ENCODE data around the gene SFXN3. TPM values are rescaled to one million over a fixed set of nuclear protein-coding genes. Genes with fewer than 3 reads are reported as not detected.

SFXN3 gene
- total and polyA plus RNA-seq, 2 experiments from 2014 or later: 0.68 to 3.8 TPM

DNA sequence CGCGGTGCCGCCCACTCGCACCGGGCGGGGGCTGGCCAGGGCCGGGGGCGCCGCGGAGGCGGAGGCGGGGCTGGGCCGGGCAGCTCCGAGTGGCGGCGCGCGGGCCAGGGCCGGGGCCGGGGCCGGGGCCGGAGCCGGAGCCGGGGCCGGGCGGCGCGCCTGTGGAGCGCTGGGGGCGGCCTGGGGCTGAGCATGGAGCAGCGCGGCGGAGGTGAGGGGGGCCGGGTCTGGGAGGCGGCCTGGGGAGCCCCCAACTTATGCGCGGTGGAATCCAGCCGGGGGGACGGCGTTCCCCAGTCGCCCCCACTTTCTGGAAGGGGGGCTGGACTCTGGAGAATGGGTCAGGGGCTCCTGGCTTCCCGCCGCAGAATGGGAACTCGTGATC lies 31.3 kb upstream of the SFXN3 start, which contains the start of gene LZTS2:
Gene LZTS2 (plus strand): TSS at position 67 of the 385 bp plus-strand sequence. CDS start 2,731 bp downstream, outside the sequence.
- DNase-seq (ENCODE audit: low spot score) (peak; percentile 43), ATAC-seq (peak; percentile 0; the same call in 2 of the 3 replicates)
- Histone ChIP-seq H3F3A (replicated peaks; ENCODE audit: low read depth) (peaks cover 25% of the 10 kb centered on the region), H3K4me1 (ENCODE audit: insufficient read depth) (peaks cover 33% of the 10 kb centered on the region), H3K27me3 (ENCODE audit: insufficient read depth) (no peaks in the 10 kb centered on the region), H3K4me3 (peak within 1 kb of the TSS; percentile 90), H3K9me2 (ENCODE audit: insufficient read depth) (no peaks in the 10 kb centered on the region), H3K36me3 (ENCODE audit: insufficient read depth) (peaks cover 1% of the 10 kb centered on the region; the same call in 1 of the 2 replicates), H3K27ac (ENCODE audit: low read depth) (peak within 1 kb of the TSS; percentile 95), H2AFZ (peak within 1 kb of the TSS; percentile 56), H3K79me2 (replicated peaks; ENCODE audit: insufficient read depth) (peaks cover 22% of the 10 kb centered on the region), H4K20me1 (replicated peaks; ENCODE audit: insufficient read depth) (0 out of 2 replicates have a peak, but pooled peaks cover 2% of the 10 kb centered on the region), H3K4me2 (peak within 1 kb of the TSS; percentile 97)
- Mint-ChIP-seq H3K9me3 (no peaks in the 10 kb centered on the region; the same call in 2 of the 3 replicates), H3K4me3 (peak within 1 kb of the TSS; percentile 96), H3K4me1 (peaks cover 33% of the 10 kb centered on the region), H3K36me3 (ENCODE audit: low read depth) (peaks cover 25% of the 10 kb centered on the region), H3K27ac (peak within 1 kb of the TSS; percentile 92), H3K27me3 (ENCODE audit: insufficient read depth, low read depth, poor library complexity) (peaks cover 25% of the 10 kb centered on the region)
- TF ChIP-seq EZH2phosphoT487 (IDR thresholded peaks at IDR 0.05; ENCODE audit: unreplicated experiment): no peak
- TF ChIP-seq, protein P1, sequence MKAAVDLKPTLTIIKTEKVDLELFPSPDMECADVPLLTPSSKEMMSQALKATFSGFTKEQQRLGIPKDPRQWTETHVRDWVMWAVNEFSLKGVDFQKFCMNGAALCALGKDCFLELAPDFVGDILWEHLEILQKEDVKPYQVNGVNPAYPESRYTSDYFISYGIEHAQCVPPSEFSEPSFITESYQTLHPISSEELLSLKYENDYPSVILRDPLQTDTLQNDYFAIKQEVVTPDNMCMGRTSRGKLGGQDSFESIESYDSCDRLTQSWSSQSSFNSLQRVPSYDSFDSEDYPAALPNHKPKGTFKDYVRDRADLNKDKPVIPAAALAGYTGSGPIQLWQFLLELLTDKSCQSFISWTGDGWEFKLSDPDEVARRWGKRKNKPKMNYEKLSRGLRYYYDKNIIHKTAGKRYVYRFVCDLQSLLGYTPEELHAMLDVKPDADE (IDR thresholded peaks at IDR 0.05): no peak
- TF ChIP-seq EZH2 (IDR thresholded peaks at IDR 0.05; ENCODE audit: low read depth, unreplicated experiment): no peak

DNA sequence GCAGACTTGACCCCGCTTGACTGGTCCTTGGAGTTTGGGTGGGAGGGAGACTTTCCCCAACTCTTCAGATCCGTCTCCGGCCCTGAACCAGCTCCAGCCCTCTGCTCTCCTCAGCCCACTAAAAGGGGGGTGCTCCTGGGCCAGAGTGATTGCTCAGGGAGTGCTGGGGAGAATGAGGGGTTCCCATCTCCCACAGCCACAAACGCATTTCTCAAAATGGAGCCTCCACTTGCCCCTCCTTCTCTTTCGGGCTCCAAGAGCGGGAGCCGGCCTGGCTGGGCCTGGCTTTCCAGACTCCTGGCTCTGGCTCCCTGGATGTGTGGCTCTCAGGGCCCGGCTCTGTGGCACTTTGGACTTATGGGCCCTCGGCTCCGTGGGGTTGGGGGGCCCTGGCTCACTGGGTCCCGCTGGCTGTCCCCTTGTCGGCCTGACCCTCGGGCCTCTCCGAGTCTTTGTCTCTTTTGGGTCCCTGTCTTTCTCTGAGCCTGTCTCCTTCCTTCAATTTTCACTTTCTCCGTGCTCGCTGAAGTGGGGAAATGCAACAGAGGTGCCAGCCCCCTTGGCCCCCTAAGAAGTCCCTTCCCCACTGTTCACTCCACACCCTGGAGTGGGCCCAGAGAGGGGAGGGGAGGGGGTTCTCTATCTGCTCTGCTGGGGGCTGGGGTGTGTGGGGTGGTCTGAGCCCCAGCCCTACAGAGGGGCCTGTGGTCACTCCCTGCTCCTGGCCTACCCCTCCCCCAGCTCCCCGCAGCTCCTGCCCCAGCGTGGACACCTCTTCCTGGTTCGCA lies 30.7 kb upstream of the SFXN3 start:
- Histone ChIP-seq H3K4me2 (peak overlapping the region; percentile 92), H3K4me1 (ENCODE audit: insufficient read depth) (peaks cover 30% of the 10 kb centered on the region), H3K4me3 (peak overlapping the region; percentile 90), H3K27ac (ENCODE audit: low read depth) (peak overlapping the region; percentile 59; the same call in 1 of the 2 replicates), H3K9me2 (ENCODE audit: insufficient read depth) (no peaks in the 10 kb centered on the region), H4K20me1 (replicated peaks; ENCODE audit: insufficient read depth) (0 out of 2 replicates have a peak, but pooled peaks cover 7% of the 10 kb centered on the region), H3F3A (replicated peaks; ENCODE audit: low read depth) (peaks cover 25% of the 10 kb centered on the region), H3K79me2 (replicated peaks; ENCODE audit: insufficient read depth) (peaks cover 22% of the 10 kb centered on the region), H3K27me3 (ENCODE audit: insufficient read depth) (no peaks in the 10 kb centered on the region), H3K36me3 (ENCODE audit: insufficient read depth) (no peaks in the 10 kb centered on the region; the same call in 1 of the 2 replicates), H2AFZ (peak overlapping the region; percentile 56)
- Mint-ChIP-seq H3K9me3 (no peaks in the 10 kb centered on the region; the same call in 2 of the 3 replicates), H3K27ac (peak overlapping the region; percentile 92), H3K4me3 (peak overlapping the region; percentile 96), H3K27me3 (ENCODE audit: insufficient read depth, low read depth, poor library complexity) (peaks cover 25% of the 10 kb centered on the region), H3K36me3 (ENCODE audit: low read depth) (peaks cover 28% of the 10 kb centered on the region), H3K4me1 (peaks cover 27% of the 10 kb centered on the region)
- DNase-seq (ENCODE audit: low spot score) (peak; percentile 62), ATAC-seq (no peak)
- TF ChIP-seq ZNF114 (CRISPR knock-in tag; IDR thresholded peaks at IDR 0.05) (no peak), ZNF331 (CRISPR knock-in tag; IDR thresholded peaks at IDR 0.05; ENCODE audit: low read depth) (no peak), NANOG (IDR thresholded peaks at IDR 0.05; ENCODE audit: borderline replicate concordance) (no peak), EZH2 (IDR thresholded peaks at IDR 0.05; ENCODE audit: low read depth, unreplicated experiment) (no peak), POLR2AphosphoS5 (IDR thresholded peaks at IDR 0.05; ENCODE audit: low read depth) (no peak), STAT1 (IDR thresholded peaks at IDR 0.05; ENCODE audit: unreplicated experiment) (no peak), JUNB (IDR thresholded peaks at IDR 0.05; ENCODE audit: unreplicated experiment) (no peak)
- TF ChIP-seq, protein P2, sequence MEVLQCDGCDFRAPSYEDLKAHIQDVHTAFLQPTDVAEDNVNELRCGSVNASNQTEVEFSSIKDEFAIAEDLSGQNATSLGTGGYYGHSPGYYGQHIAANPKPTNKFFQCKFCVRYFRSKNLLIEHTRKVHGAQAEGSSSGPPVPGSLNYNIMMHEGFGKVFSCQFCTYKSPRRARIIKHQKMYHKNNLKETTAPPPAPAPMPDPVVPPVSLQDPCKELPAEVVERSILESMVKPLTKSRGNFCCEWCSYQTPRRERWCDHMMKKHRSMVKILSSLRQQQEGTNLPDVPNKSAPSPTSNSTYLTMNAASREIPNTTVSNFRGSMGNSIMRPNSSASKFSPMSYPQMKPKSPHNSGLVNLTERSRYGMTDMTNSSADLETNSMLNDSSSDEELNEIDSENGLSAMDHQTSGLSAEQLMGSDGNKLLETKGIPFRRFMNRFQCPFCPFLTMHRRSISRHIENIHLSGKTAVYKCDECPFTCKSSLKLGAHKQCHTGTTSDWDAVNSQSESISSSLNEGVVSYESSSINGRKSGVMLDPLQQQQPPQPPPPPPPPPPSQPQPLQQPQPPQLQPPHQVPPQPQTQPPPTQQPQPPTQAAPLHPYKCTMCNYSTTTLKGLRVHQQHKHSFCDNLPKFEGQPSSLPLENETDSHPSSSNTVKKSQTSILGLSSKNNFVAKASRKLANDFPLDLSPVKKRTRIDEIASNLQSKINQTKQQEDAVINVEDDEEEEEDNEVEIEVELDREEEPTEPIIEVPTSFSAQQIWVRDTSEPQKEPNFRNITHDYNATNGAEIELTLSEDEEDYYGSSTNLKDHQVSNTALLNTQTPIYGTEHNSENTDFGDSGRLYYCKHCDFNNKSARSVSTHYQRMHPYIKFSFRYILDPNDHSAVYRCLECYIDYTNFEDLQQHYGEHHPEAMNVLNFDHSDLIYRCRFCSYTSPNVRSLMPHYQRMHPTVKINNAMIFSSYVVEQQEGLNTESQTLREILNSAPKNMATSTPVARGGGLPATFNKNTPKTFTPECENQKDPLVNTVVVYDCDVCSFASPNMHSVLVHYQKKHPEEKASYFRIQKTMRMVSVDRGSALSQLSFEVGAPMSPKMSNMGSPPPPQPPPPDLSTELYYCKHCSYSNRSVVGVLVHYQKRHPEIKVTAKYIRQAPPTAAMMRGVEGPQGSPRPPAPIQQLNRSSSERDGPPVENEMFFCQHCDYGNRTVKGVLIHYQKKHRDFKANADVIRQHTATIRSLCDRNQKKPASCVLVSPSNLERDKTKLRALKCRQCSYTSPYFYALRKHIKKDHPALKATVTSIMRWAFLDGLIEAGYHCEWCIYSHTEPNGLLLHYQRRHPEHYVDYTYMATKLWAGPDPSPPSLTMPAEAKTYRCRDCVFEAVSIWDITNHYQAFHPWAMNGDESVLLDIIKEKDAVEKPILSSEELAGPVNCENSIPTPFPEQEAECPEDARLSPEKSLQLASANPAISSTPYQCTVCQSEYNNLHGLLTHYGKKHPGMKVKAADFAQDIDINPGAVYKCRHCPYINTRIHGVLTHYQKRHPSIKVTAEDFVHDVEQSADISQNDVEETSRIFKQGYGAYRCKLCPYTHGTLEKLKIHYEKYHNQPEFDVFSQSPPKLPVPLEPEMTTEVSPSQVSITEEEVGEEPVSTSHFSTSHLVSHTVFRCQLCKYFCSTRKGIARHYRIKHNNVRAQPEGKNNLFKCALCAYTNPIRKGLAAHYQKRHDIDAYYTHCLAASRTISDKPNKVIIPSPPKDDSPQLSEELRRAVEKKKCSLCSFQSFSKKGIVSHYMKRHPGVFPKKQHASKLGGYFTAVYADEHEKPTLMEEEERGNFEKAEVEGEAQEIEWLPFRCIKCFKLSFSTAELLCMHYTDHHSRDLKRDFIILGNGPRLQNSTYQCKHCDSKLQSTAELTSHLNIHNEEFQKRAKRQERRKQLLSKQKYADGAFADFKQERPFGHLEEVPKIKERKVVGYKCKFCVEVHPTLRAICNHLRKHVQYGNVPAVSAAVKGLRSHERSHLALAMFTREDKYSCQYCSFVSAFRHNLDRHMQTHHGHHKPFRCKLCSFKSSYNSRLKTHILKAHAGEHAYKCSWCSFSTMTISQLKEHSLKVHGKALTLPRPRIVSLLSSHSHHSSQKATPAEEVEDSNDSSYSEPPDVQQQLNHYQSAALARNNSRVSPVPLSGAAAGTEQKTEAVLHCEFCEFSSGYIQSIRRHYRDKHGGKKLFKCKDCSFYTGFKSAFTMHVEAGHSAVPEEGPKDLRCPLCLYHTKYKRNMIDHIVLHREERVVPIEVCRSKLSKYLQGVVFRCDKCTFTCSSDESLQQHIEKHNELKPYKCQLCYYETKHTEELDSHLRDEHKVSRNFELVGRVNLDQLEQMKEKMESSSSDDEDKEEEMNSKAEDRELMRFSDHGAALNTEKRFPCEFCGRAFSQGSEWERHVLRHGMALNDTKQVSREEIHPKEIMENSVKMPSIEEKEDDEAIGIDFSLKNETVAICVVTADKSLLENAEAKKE (CRISPR knock-in tag; IDR thresholded peaks at IDR 0.05): no peak
- TF ChIP-seq, protein P3, sequence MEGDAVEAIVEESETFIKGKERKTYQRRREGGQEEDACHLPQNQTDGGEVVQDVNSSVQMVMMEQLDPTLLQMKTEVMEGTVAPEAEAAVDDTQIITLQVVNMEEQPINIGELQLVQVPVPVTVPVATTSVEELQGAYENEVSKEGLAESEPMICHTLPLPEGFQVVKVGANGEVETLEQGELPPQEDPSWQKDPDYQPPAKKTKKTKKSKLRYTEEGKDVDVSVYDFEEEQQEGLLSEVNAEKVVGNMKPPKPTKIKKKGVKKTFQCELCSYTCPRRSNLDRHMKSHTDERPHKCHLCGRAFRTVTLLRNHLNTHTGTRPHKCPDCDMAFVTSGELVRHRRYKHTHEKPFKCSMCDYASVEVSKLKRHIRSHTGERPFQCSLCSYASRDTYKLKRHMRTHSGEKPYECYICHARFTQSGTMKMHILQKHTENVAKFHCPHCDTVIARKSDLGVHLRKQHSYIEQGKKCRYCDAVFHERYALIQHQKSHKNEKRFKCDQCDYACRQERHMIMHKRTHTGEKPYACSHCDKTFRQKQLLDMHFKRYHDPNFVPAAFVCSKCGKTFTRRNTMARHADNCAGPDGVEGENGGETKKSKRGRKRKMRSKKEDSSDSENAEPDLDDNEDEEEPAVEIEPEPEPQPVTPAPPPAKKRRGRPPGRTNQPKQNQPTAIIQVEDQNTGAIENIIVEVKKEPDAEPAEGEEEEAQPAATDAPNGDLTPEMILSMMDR (conservative IDR thresholded peaks at IDR 0.05; ENCODE audit: low read depth in 2 of 2): no peak
